ENCODE data around the gene LRP2BP. TPM values are rescaled to one million over a fixed set of nuclear protein-coding genes. Genes with fewer than 3 reads are reported as not detected.

The LRP2BP gene
- total and polyA plus RNA-seq, 2 of the 4 experiments (the other 2 are of a cell fraction): 0.10 to 0.18 TPM

DNA sequence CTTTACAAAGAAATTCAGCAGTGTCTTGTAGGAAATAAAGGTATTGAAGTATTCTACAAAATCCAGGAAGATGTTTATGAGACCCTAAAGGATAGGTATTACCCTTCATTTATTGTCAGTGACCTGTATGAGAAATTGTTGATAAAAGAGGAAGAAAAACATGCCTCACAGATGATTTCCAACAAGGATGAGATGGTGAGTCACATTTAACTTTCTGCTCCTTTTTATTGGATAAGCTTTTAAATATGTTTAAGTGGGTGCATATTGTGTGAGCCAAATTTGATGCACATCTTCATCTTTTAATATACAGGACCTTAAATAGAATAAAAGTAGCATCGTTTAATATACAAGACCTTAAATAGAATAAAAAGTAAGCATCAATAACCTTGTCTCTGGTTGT lies 72.1 kb downstream of the LRP2BP start:
- no CpG with 5 or more reads among the region's 1 CpG for WGBS, 2 experiments (ENCODE audit: extremely low coverage in 2 of 2, insufficient read length in 1 of 2)
- Histone ChIP-seq H2AK9ac (replicated peaks; ENCODE audit: low read depth, low read length, poor library complexity) (no peak overlapping the region), H3K23ac (ENCODE audit: low read depth, low read length) (0 out of 2 replicates have a peak overlapping the region, but pooled peaks have one; percentile 59), H3K9me1 (ENCODE audit: insufficient read depth, low read length) (no peaks in the 10 kb centered on the region), H2AK5ac (ENCODE audit: low read depth, low read length) (no peak overlapping the region), H3K4me3 (ENCODE audit: insufficient read depth, low read depth, low read length) (no peak overlapping the region), H4K91ac (ENCODE audit: insufficient read depth, low read depth, low read length) (no peak overlapping the region), H3K4ac (ENCODE audit: low read depth, low read length) (no peak overlapping the region; the same call in 1 of the 2 replicates), H3K36me3 (ENCODE audit: control insufficient read depth, insufficient read depth, low read length) (peaks cover 2% of the 10 kb centered on the region), H3K14ac (replicated peaks; ENCODE audit: low read depth, low read length) (no peak overlapping the region), H3K18ac (ENCODE audit: low read depth, low read length) (no peak overlapping the region), H3K9ac (ENCODE audit: low read depth, low read length) (no peak overlapping the region), H2AFZ (replicated peaks; ENCODE audit: low read length, poor library complexity) (no peak overlapping the region), H2BK120ac (ENCODE audit: low read depth, low read length) (no peak overlapping the region), H3K27ac (ENCODE audit: insufficient read depth, low read length) (no peak overlapping the region), H3K79me1 (ENCODE audit: low read depth in 1 of 2, low read length in 2 of 2) (no peaks in the 10 kb centered on the region; a peak in 2 of 4 replicates), H3K4me1 (ENCODE audit: control insufficient read depth, insufficient read depth, low read length) (peaks cover 2% of the 10 kb centered on the region; the same call in 1 of the 2 replicates), H4K20me1 (ENCODE audit: insufficient read depth, low read length) (no peaks in the 10 kb centered on the region; the same call in 1 of the 2 replicates), H4K5ac (ENCODE audit: low read depth, low read length) (no peak overlapping the region), H3K56ac (ENCODE audit: extremely low read depth, insufficient read depth, low read length) (no peak overlapping the region), H3K27me3 (ENCODE audit: control insufficient read depth, insufficient read depth, low read length) (no peaks in the 10 kb centered on the region), H3K4me2 (ENCODE audit: low read depth, low read length) (no peak overlapping the region), H3K9me3 (ENCODE audit: control insufficient read depth, insufficient read depth, low read length) (no peaks in the 10 kb centered on the region; the same call in 1 of the 2 replicates), H2BK15ac (ENCODE audit: low read depth, low read length) (0 out of 3 replicates have a peak overlapping the region, but pooled peaks have one; percentile 68), H2BK5ac (ENCODE audit: low read depth, low read length, poor library complexity, severe bottlenecking) (peak overlapping the region; percentile 74), H2BK20ac (ENCODE audit: low read depth, low read length) (no peak overlapping the region), H4K8ac (ENCODE audit: low read depth in 2 of 2, low read length in 2 of 2) (peak overlapping the region in 1 of 2 experiments; percentile 42; a peak in 1 of 4 replicates)
- dilution Hi-C loops (cut with HindIII; ENCODE audit: low sequenced_read_pairs, unreplicated experiment) (no loop called here), in situ Hi-C loops (cut with MboI; ENCODE audit: low sequenced_read_pairs) (no loop called here), intact Hi-C loops (cut with micrococcal nuclease) (loop anchor here (1.0 to 5.0 kb wide), 2 partner anchors 72 to 274 kb away; partner anchors contain the start of gene LRP2BP)
- CTCF ChIA-PET: no interaction called here
- ATAC-seq (ENCODE audit: low read depth) (no peak), DNase-seq (peak; percentile 53)
- TF ChIP-seq, protein P1, sequence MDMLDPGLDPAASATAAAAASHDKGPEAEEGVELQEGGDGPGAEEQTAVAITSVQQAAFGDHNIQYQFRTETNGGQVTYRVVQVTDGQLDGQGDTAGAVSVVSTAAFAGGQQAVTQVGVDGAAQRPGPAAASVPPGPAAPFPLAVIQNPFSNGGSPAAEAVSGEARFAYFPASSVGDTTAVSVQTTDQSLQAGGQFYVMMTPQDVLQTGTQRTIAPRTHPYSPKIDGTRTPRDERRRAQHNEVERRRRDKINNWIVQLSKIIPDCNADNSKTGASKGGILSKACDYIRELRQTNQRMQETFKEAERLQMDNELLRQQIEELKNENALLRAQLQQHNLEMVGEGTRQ (IDR thresholded peaks at IDR 0.05; ENCODE audit: low read depth, low read length): no peak
- TF ChIP-seq SMC3 (IDR thresholded peaks at IDR 0.05; ENCODE audit: low read depth, low read length): no peak
- POLR2A ChIA-PET (ENCODE audit: unreplicated experiment): no interaction called here
- no TSS peak for BruUV-seq (replicated peaks)

Data from IMR-90 (cell line).